ENCODE results near the gene RNU2-63P. TPM values are rescaled to one million over a fixed set of nuclear protein-coding genes. Genes with fewer than 3 reads are reported as not detected.
"Not testable (repeated sequence)": the region's sequence is repeated elsewhere in the genome, so short reads cannot be mapped to it uniquely, and the experiment has no call there.

Gene RNU2-63P
- total RNA-seq, 1 donor from 2014 or later, result not detected

- H3K27ac ChIP-seq (ENCODE audit: low read depth, low read length), result no peak overlapping the region
These were observed 823 bp upstream of the RNU2-63P start for GRCh38 chr2:88016960-88017779.

GRCh38 chr2:88011011-88011410, 5.3 kb downstream of the RNU2-63P start:
- no peaks in the 10 kb centered on the region for H3K4me1 ChIP-seq (ENCODE audit: control insufficient read depth in 3 of 3, insufficient read depth in 3 of 3, low read length in 3 of 3)
- H3K9me3 ChIP-seq (ENCODE audit: control insufficient read depth in 3 of 3, low read length in 3 of 3), result no peaks in the 10 kb centered on the region
- H3K36me3 ChIP-seq (ENCODE audit: control insufficient read depth in 3 of 3, insufficient read depth in 3 of 3, low read length in 3 of 3), result no peaks in the 10 kb centered on the region
- H3K9ac ChIP-seq (ENCODE audit: low read depth in 1 of 3, low read length in 3 of 3), result no peak overlapping the region
- no peak overlapping the region for H3K4me3 ChIP-seq (ENCODE audit: low read length in 3 of 3)
- H3K27ac ChIP-seq (ENCODE audit: low read depth, low read length), result no peak overlapping the region
- no peaks in the 10 kb centered on the region for H3K27me3 ChIP-seq (ENCODE audit: control insufficient read depth in 3 of 3, insufficient read depth in 3 of 3, low read length in 3 of 3)

More at GRCh38 chr2:88016960-88017779, 823 bp upstream of the RNU2-63P start:
- Histone ChIP-seq H3K36me3 (ENCODE audit: control insufficient read depth in 3 of 3, insufficient read depth in 3 of 3, low read length in 3 of 3) (no peaks in the 10 kb centered on the region), H3K4me1 (ENCODE audit: control insufficient read depth in 3 of 3, insufficient read depth in 3 of 3, low read length in 3 of 3) (peaks cover 5 to 12% (median 6%) of the 10 kb centered on the region in 3 donors), H3K9ac (ENCODE audit: low read depth in 1 of 3, low read length in 3 of 3) (peak overlapping the region; percentile 77 to 91 (median 82)), H3K27me3 (ENCODE audit: control insufficient read depth in 3 of 3, insufficient read depth in 3 of 3, low read length in 3 of 3) (no peaks in the 10 kb centered on the region), H3K9me3 (ENCODE audit: control insufficient read depth in 3 of 3, low read length in 3 of 3) (no peaks in the 10 kb centered on the region), H3K4me3 (ENCODE audit: low read length in 3 of 3) (peak overlapping the region; percentile 86 to 91 (median 89))

- no peak overlapping the region for H3K4me3 ChIP-seq (ENCODE audit: low read length in 3 of 3)
- no peaks in the 10 kb centered on the region for H3K36me3 ChIP-seq (ENCODE audit: control insufficient read depth in 3 of 3, insufficient read depth in 3 of 3, low read length in 3 of 3)
- no peak overlapping the region for H3K27ac ChIP-seq (ENCODE audit: low read depth, low read length)
- no peak overlapping the region for H3K9ac ChIP-seq (ENCODE audit: low read depth in 1 of 3, low read length in 3 of 3)
- no peaks in the 10 kb centered on the region for H3K9me3 ChIP-seq (ENCODE audit: control insufficient read depth in 3 of 3, low read length in 3 of 3)
- H3K27me3 ChIP-seq (ENCODE audit: control insufficient read depth in 3 of 3, insufficient read depth in 3 of 3, low read length in 3 of 3), result no peaks in the 10 kb centered on the region
- no peaks in the 10 kb centered on the region for H3K4me1 ChIP-seq (ENCODE audit: control insufficient read depth in 3 of 3, insufficient read depth in 3 of 3, low read length in 3 of 3)
These were observed 6.2 kb downstream of the RNU2-63P start for GRCh38 chr2:88010136-88010535.

DNA sequence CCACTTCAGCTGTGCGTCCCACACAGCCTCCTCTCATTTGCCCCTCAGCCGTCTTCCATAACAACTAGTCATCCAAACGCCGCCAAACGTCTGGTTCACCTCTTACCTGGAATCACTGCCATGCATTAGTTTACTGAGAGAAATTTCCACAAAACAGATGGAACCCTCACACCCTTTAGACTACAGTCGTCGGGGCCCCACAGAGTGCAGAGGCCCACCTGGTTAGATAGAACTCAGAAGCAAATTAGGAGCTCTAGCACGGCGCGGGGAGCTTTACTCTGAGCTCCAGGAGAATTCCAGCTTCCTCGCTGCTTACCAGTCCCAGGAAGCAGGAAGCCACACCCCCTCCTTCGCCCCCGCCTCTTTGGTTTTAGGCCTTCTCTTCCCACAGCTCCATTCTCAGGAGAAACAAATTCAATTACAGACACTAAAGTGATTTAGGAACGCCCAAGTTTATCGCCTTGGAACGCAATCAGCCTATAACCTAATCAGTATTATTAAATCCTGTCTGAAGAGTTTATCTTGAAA, 9.4 kb downstream of the RNU2-63P start:
- Histone ChIP-seq H3K4me3 (ENCODE audit: low read length in 3 of 3) (no peak overlapping the region), H3K27me3 (ENCODE audit: control insufficient read depth in 3 of 3, insufficient read depth in 3 of 3, low read length in 3 of 3) (no peaks in the 10 kb centered on the region), H3K9me3 (ENCODE audit: control insufficient read depth in 3 of 3, low read length in 3 of 3) (no peaks in the 10 kb centered on the region), H3K9ac (ENCODE audit: low read depth in 1 of 3, low read length in 3 of 3) (no peak overlapping the region), H3K27ac (ENCODE audit: low read depth, low read length) (no peak overlapping the region), H3K36me3 (ENCODE audit: control insufficient read depth in 3 of 3, insufficient read depth in 3 of 3, low read length in 3 of 3) (no peaks in the 10 kb centered on the region), H3K4me1 (ENCODE audit: control insufficient read depth in 3 of 3, insufficient read depth in 3 of 3, low read length in 3 of 3) (no peaks in the 10 kb centered on the region)

- Histone ChIP-seq H3K4me3 (ENCODE audit: low read length in 3 of 3) (no peak overlapping the region), H3K4me1 (ENCODE audit: control insufficient read depth in 3 of 3, insufficient read depth in 3 of 3, low read length in 3 of 3) (peaks cover 0 to 4% (median 0%) of the 10 kb centered on the region in 3 donors), H3K9me3 (ENCODE audit: control insufficient read depth in 3 of 3, low read length in 3 of 3) (no peaks in the 10 kb centered on the region), H3K36me3 (ENCODE audit: control insufficient read depth in 3 of 3, insufficient read depth in 3 of 3, low read length in 3 of 3) (no peaks in the 10 kb centered on the region), H3K27ac (ENCODE audit: low read depth, low read length) (no peak overlapping the region), H3K27me3 (ENCODE audit: control insufficient read depth in 3 of 3, insufficient read depth in 3 of 3, low read length in 3 of 3) (no peaks in the 10 kb centered on the region), H3K9ac (ENCODE audit: low read depth in 1 of 3, low read length in 3 of 3) (no peak overlapping the region)
These were observed 10.6 kb downstream of the RNU2-63P start for GRCh38 chr2:88005776-88006175.

GRCh38 chr2:88003074-88003755, 13.1 kb downstream of the RNU2-63P start:
- no peaks in the 10 kb centered on the region for H3K36me3 ChIP-seq (ENCODE audit: control insufficient read depth in 3 of 3, insufficient read depth in 3 of 3, low read length in 3 of 3)
- no peak overlapping the region for H3K27ac ChIP-seq (ENCODE audit: low read depth, low read length)
- H3K9me3 ChIP-seq (ENCODE audit: control insufficient read depth in 3 of 3, low read length in 3 of 3), result no peaks in the 10 kb centered on the region
- peaks cover 0 to 4% (median 0%) of the 10 kb centered on the region in 3 donors for H3K4me1 ChIP-seq (ENCODE audit: control insufficient read depth in 3 of 3, insufficient read depth in 3 of 3, low read length in 3 of 3)
- peak overlapping the region in 1 of 3 donors; percentile 25 for H3K9ac ChIP-seq (ENCODE audit: low read depth in 1 of 3, low read length in 3 of 3)
- H3K27me3 ChIP-seq (ENCODE audit: control insufficient read depth in 3 of 3, insufficient read depth in 3 of 3, low read length in 3 of 3), result no peaks in the 10 kb centered on the region
- H3K4me3 ChIP-seq (ENCODE audit: low read length in 3 of 3), result no peak overlapping the region

DNA sequence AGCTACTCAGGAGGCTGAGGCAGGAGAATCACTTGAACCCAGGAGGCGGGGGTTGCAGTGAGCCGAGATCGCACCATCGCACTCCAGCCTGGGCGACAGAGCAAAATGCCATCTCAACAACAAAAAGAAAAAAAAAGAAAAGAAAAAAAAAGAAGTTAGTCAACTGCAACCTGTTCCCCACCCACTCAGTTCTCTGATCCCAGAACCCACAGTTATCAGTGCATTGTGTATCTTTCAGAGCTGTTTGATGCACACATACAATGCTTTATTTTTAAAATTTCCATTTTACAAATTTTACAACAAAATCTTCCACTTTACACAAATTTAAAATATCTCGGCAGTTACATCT, 14.0 kb downstream of the RNU2-63P start:
- Histone ChIP-seq H3K27ac (ENCODE audit: low read depth, low read length) (no peak overlapping the region), H3K4me3 (ENCODE audit: low read length in 3 of 3) (no peak overlapping the region), H3K4me1 (ENCODE audit: control insufficient read depth in 3 of 3, insufficient read depth in 3 of 3, low read length in 3 of 3) (peaks cover 0 to 4% (median 0%) of the 10 kb centered on the region in 3 donors), H3K36me3 (ENCODE audit: control insufficient read depth in 3 of 3, insufficient read depth in 3 of 3, low read length in 3 of 3) (no peaks in the 10 kb centered on the region), H3K27me3 (ENCODE audit: control insufficient read depth in 3 of 3, insufficient read depth in 3 of 3, low read length in 3 of 3) (no peaks in the 10 kb centered on the region), H3K9ac (ENCODE audit: low read depth in 1 of 3, low read length in 3 of 3) (no peak overlapping the region), H3K9me3 (ENCODE audit: control insufficient read depth in 3 of 3, low read length in 3 of 3) (no peaks in the 10 kb centered on the region)

DNA sequence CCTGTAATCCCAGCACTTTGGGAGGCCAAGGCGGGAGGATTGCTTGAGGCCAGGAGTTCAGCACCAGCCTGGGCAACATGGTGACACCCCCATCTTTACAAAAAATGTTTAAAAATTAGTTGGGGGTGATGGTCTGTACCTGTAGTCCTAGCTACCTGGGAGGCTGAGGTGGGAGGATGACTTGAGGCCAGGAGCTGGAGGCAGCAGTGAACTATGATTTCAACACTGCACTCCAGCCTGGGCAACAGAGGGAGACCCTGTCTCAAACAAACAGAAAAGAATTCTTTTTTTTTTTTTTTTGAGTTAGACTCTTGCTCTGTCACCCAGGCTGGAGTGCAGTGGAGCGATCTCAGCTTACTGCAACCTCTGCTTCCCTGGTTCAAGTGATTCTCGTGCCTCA, 15.9 kb downstream of the RNU2-63P start:
- H3K4me1 ChIP-seq (ENCODE audit: control insufficient read depth in 3 of 3, insufficient read depth in 3 of 3, low read length in 3 of 3); H3K36me3 ChIP-seq (ENCODE audit: control insufficient read depth in 3 of 3, insufficient read depth in 3 of 3, low read length in 3 of 3); H3K4me3 ChIP-seq (ENCODE audit: low read length in 3 of 3); H3K27me3 ChIP-seq (ENCODE audit: control insufficient read depth in 3 of 3, insufficient read depth in 3 of 3, low read length in 3 of 3); H3K9me3 ChIP-seq (ENCODE audit: control insufficient read depth in 3 of 3, low read length in 3 of 3); H3K9ac ChIP-seq (ENCODE audit: low read depth in 1 of 3, low read length in 3 of 3); H3K27ac ChIP-seq (ENCODE audit: low read depth, low read length): not testable (repeated sequence)

GRCh38 chr2:87996570-87996969, 19.8 kb downstream of the RNU2-63P start:
- no peaks in the 10 kb centered on the region for H3K9me3 ChIP-seq (ENCODE audit: control insufficient read depth in 3 of 3, low read length in 3 of 3)
- no peak overlapping the region for H3K4me3 ChIP-seq (ENCODE audit: low read length in 3 of 3)

GRCh38 chr2:87995756-87996155, 20.6 kb downstream of the RNU2-63P start:
- H3K36me3 ChIP-seq (ENCODE audit: control insufficient read depth in 3 of 3, insufficient read depth in 3 of 3, low read length in 3 of 3), result no peaks in the 10 kb centered on the region
- no peak overlapping the region for H3K9ac ChIP-seq (ENCODE audit: low read depth in 1 of 3, low read length in 3 of 3)
- no peaks in the 10 kb centered on the region for H3K27me3 ChIP-seq (ENCODE audit: control insufficient read depth in 3 of 3, insufficient read depth in 3 of 3, low read length in 3 of 3)

More at GRCh38 chr2:87996570-87996969, 19.8 kb downstream of the RNU2-63P start:
- Histone ChIP-seq H3K27me3 (ENCODE audit: control insufficient read depth in 3 of 3, insufficient read depth in 3 of 3, low read length in 3 of 3) (no peaks in the 10 kb centered on the region), H3K27ac (ENCODE audit: low read depth, low read length) (no peak overlapping the region), H3K36me3 (ENCODE audit: control insufficient read depth in 3 of 3, insufficient read depth in 3 of 3, low read length in 3 of 3) (no peaks in the 10 kb centered on the region), H3K9ac (ENCODE audit: low read depth in 1 of 3, low read length in 3 of 3) (no peak overlapping the region), H3K4me1 (ENCODE audit: control insufficient read depth in 3 of 3, insufficient read depth in 3 of 3, low read length in 3 of 3) (peaks cover 0 to under 1% (median 0%) of the 10 kb centered on the region in 3 donors)

More at GRCh38 chr2:87995756-87996155, 20.6 kb downstream of the RNU2-63P start:
- Histone ChIP-seq H3K27ac (ENCODE audit: low read depth, low read length) (no peak overlapping the region), H3K9me3 (ENCODE audit: control insufficient read depth in 3 of 3, low read length in 3 of 3) (no peaks in the 10 kb centered on the region), H3K4me3 (ENCODE audit: low read length in 3 of 3) (no peak overlapping the region), H3K4me1 (ENCODE audit: control insufficient read depth in 3 of 3, insufficient read depth in 3 of 3, low read length in 3 of 3) (no peaks in the 10 kb centered on the region)

Measured in skeletal muscle tissue (tissue), 4 donors.